ENCODE measurements around the gene BCAS1.

The BCAS1 gene

DNA sequence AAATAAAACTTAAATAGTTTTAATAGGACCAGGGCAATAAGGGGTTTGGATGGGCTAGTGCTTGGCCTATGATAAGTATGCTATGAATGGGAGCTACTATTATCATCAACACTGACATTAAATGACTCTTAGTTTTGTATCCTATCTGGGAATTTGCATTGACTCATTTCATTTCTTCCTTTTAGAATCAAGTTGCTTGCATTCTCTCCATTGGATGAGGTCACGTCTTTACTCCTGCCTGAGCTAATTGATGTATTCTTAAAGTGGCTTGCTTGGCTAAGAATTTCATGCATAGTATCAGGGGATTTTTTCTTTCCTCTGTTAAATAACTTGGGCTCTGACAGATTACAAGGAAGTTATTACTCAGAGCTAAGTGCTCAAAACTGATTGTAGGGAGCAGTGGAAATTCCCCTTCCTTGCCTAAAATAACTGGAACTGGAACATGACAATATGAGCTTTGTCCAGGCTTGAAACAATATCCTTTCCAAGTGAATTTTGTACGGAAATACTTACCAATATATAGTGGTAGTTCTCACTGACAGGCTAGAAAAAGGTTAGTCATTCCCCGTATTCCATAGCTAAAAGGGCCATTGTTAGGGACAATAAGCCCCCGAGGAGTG lies 169.9 kb downstream of the BCAS1 start:
- DNase-seq: no peak

DNA sequence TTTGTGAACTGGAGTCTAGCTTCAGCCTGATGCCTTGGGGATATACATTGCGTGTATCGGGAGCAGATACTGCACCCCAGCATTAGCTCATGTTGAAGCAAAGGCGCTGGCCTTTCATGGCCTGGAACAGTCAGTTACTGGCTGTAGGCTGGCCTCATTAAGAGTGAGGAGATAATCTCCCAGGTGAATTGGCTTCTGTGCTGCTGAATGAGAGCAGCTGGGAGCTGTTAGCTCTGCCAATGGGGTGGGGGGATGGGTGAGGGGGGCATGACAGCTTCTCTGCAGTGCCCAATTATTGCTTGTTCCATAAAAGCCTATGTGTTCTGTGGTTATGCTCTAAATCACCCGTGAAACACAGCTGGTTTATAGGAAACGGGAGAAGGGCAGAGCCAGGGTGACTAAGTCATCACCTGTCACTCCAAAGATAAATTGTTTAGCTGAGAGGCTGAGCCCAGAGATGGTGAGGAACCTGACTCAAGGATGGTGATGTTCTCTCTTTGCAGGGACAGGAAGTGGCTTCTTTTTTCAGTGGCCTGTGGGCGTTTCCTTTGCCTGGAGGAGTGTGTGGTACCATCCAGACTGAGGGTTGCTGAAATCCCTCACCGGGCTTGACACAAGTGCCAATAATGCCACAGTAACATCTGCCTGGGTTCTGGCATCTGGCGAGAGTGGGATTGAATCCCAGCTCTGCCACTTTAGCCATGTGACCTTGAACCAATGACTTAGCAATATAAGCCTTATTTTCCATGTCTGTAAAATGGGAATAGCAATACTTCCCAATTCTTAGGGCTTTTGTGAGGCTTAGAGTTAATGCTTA lies 170.8 kb downstream of the BCAS1 start:
- DNase-seq: peak; percentile 69

DNA sequence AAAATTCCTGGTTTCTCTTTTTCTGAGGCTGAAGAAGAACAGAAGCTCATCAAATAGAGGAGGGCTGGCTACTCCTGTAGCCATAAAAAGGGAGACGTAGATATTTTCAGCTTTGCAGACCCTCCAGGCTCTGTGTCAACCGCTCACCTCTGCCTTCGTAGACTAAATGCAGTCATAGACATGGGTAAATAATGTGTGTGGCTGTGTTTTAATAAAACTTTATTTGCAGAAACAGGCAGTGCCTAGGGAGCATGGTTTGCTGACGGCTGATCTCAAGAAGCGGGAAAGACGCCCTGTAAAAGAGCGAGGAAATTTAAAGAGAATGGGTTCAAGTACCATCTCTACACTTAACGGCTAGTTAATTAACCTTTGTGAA lies 171.8 kb downstream of the BCAS1 start:
- no peak for DNase-seq

DNA sequence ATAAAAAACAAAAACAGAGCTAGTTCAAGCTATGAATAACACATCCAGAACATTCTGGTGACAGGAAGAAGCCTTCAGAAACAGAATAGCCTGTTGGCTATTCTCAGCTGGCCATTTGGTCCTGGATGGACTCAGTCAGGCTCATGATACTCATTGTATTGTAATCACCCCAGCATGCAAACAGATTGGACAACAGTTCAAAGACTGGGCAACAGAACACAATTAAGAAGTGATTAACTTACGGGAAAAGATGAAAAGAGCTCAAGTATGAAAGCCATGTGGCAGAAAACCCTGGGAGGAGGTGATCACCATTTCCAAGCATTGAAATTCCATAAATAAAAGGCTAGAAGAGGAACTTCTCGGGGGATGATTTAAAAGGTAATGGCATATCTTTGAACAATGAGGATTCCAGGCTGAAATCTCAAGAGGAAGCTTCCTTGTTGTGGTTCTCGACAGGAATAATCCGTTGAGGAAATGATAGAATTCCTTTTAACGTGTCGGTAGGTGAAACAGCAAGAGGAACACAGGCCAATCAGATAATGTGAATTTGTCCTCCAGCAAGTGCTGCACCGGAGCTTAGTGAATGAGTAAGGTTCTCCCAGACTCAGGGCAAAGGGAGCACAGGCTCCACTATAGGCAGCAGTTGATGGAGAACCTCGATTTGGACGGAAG lies 172.4 kb downstream of the BCAS1 start:
- no peak for DNase-seq

DNA sequence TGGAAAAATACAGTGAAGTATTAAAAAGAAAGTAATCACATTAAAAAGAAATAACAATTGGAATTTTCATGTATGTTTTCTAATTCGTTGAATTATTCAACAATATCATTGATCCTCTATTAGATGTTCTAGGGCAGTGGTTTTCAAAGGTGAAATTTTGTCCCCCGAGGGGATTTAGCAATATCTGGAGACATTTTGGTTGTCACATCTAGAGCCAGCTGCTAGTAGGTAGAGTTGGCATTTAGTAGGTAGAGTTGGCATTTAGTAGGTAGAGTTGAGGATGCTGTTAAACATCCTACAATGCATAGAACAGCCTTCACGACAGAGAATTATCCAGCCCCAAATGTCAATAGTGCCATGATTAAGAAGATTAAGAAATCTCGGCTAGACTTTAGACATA lies 173.7 kb downstream of the BCAS1 start:
- no peak for DNase-seq

DNA sequence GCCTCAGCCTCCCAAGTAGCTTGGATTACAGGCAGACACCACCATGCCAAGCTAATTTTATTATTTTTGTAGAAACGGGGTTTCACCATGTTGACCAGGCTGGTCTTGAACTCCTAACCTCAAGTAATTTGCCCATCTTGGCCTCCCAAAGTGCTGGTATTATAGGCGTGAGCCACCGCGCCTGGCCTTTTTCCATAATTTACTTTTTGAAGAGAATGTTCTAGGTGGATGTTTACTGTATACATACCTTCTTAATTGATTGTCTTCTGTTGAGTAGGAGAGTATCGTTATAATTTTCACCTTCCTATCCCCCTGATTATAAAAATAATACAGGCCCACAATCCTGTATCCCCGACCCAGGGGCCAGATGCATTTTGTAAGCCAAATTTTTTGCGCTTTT lies 174.4 kb downstream of the BCAS1 start:
- no peak for DNase-seq

DNA sequence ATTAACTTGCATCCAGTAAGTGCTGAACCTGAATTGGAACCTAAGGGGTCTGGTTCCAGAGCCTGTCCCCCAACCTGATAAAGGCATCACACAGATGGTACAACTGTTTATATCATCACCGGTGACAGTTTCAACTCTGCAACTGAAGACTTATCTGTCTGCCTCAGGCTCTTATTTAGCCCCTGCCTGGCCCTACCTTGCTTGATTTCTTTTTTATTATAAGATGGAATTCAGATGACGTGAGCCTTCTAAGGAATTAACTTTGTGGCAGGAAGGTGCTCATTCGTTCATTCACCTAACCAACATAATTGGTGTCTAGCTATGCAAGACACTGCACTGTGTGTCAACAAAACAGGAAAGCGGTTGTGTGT lies 175.0 kb downstream of the BCAS1 start:
- DNase-seq: no peak

DNA sequence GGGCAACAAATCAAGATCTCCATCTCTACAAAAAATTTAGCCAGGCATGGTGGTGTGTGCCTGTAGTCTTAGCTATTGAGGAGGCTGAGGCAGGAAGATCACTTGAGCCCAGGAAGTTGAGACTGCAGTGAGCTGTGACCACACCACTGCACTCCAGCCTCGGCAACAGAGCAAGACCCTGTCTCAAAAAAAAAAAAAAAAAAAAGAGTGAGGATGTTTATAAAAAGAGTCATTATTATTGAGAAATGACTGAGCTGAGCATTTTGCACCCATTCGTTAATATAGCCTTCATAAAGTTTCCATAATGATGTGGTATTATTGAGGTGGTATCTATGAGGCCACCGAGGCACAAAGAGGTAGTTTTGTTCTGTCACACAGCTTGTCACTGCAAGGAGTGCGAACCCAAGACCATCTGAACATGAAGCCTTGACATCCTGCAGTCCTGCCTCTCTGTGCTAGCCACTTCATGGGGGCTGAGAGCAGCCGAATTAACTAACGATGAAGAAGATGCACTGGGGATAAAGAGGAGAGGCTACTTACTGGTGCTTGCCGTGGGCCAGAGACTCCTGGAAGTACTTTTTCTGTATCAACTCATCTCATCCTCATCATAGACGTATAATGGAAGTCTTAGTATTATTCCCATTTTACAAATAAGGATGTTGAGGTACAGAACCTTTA lies 175.5 kb downstream of the BCAS1 start:
- DNase-seq: no peak

All from CD4-positive, alpha-beta T cell treated with Interleukin-21 for 1 hour (primary cell).